SH-SY5Y (cell line): ENCODE data around the gene UVSSA.

ENCODE experiments used
- GATA2 ChIP-seq: IDR thresholded peaks from 2 replicates; pipeline ENCODE4 v1.6.1; 2011; ENCODE audit warnings: mild to moderate bottlenecking, low read depth, low read length
- GATA3 ChIP-seq: IDR thresholded peaks from 2 replicates; pipeline ENCODE4 v1.6.1; 2011; ENCODE audit warnings: low read depth, mild to moderate bottlenecking, low read length, moderate library complexity

DNA sequence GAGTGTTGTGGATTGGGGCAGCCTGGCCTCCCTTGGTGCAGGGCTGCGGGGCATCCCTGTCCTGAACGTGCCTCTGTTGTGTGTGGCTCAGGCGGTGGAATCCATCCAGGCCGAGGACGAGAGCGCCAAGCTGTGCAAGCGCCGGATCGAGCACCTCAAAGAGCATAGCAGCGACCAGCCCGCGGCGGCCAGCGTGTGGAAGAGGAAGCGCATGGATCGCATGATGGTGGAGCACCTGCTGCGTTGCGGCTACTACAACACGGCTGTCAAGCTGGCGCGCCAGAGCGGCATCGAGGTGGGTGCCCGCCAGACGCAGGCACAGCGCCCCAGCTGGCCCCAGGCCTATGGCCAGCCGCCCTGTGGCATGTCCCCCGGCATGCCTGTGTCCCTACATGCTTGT, 31.7 kb upstream of the UVSSA start:
- TF ChIP-seq GATA3 (no peak), GATA2 (no peak)
